Sigmoid colon (tissue), 7 donors: ENCODE measurements around the gene PLCH2. TPM values are rescaled to one million over a fixed set of nuclear protein-coding genes. Genes with fewer than 3 reads are reported as not detected.

Source experiments
- DNase-seq: peaks from one replicate; pipeline ENCODE4 v3.0.0-alpha.2; 2019
- H3K27ac ChIP-seq, 4 donors: fragments of 200-600 bp; sonication (generic); one replicate each; pipeline ENCODE4 v1.5.1; 2016 to 2019; ENCODE audit warnings: mild to moderate bottlenecking in 1 of 4
- H3K27me3 ChIP-seq, 3 donors: fragments of 200-600 bp; sonication (generic); one replicate each; pipeline ENCODE4 v1.5.1; 2019; ENCODE audit warnings: mild to moderate bottlenecking in 1 of 3
- H3K36me3 ChIP-seq, 4 donors: fragments of 200-600 bp; sonication (generic); one replicate each; pipeline ENCODE4 v1.5.1; 2016 to 2019
- H3K4me1 ChIP-seq, 4 donors: fragments of 200-600 bp; sonication (generic); one replicate each; pipeline ENCODE4 v1.5.1; 2017 to 2019
- H3K4me3 ChIP-seq, 4 donors: fragments of 200-600 bp; sonication (generic); one replicate each; pipeline ENCODE4 v1.5.1; 2017 to 2019; ENCODE audit warnings: mild to moderate bottlenecking in 2 of 4, moderate library complexity in 1 of 4
- H3K9me3 ChIP-seq, 4 donors: fragments of 200-600 bp in 3 of 4; sonication (generic) in 3 of 4; one replicate each; pipeline versions ENCODE4 v1.5.1 to v1.6.1; 2013 to 2019
- EP300 ChIP-seq, 4 donors: sonication (generic); formaldehyde crosslinking; IDR thresholded peaks; one replicate each; pipeline ENCODE4 v1.6.1; 2017; ENCODE audit warnings: antibody characterized with exemption in 4 of 4
- POLR2A ChIP-seq, 2 donors: fragments of 450-650 bp; IDR thresholded peaks; one replicate each; pipeline ENCODE4 v1.6.1; 2016; ENCODE audit warnings: antibody characterized with exemption in 2 of 2, mild to moderate bottlenecking in 2 of 2, moderate library complexity in 2 of 2
- POLR2AphosphoS5 ChIP-seq, 4 donors: sonication (generic); formaldehyde crosslinking; IDR thresholded peaks; one replicate each; pipeline ENCODE4 v1.6.1; 2017; ENCODE audit warnings: antibody characterized with exemption in 4 of 4
- WGBS, 2 donors: extraction: QIAGEN DNeasy Blood & Tissue Kit; methylation state at CpG; one replicate each; pipeline ENCODE4 v1.1.7; 2013; 5-methylcytosine and 5-hydroxymethylcytosine counted together
- intact Hi-C: fragments of 100-400 bp; cut with DNase I; formaldehyde crosslinking; loops from one replicate; pipeline ENCODE4 v1.15.1; 2023
- polyA plus RNA-seq, 3 donors: library from polyadenylated mRNA; stranded (reverse); fragments of 200-250 nt; gene quantifications; one replicate each; pipeline ENCODE4 v1.2.3, GENCODE V29; 2013
- total RNA-seq, 4 donors: library from RNA; depleted of rRNA; stranded (reverse); fragments of >200 nt; gene quantifications; one replicate each; pipeline ENCODE4 v1.1.0, GENCODE V29; 2016
- TF ChIP-seq, protein P1 (sequence below), 4 experiments: fragments of 450-650 bp in 3 of 4; fragments of 200-600 bp in 1 of 4; IDR thresholded peaks; one replicate each; pipeline ENCODE4 v1.5.1; 2016 to 2019; ENCODE audit warnings: antibody characterized with exemption in 4 of 4, mild to moderate bottlenecking in 3 of 4, moderate library complexity in 2 of 4
- donor health status: healthy with polysubstance abuse.
- donor health status: Bipolar disorder and iron deficiency.
- donor health status: healthy.

The PLCH2 gene
- total and polyA plus RNA-seq, 7 donors = 0.54 to 3.8 (median 1.1) TPM; not detected in 2

DNA sequence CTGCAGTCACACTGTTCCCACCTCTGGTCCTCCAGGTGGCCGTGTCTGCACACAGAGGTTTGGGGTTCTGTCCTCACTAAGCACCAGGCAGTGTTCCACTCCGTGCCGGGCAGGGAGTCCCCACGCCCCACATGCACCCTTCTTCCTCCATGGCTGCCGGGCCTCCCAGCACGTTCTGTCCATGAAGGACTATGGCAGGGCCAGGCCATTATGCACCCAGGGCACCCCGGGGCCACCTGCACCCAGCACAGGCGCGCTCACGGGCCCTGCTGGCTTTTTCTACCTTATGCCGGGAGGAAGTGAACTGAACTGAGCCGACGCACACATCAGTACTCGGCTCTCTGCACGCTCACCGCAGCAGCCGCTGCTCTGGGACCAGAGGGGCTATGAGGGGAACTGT, 40.0 kb downstream of the PLCH2 start:
- WGBS, 2 donors = 92 to 97% methylated on average over 17 of the region's 17 CpGs
- Histone ChIP-seq H3K4me1 (no peaks in the 10 kb centered on the region), H3K9me3 (no peaks in the 10 kb centered on the region), H3K4me3 (no peak overlapping the region), H3K27ac (no peak overlapping the region), H3K36me3 (peaks cover 84 to 100% (median 94%) of the 10 kb centered on the region in 4 donors), H3K27me3 (no peaks in the 10 kb centered on the region)
- no peak for DNase-seq
- TF ChIP-seq, protein P1, sequence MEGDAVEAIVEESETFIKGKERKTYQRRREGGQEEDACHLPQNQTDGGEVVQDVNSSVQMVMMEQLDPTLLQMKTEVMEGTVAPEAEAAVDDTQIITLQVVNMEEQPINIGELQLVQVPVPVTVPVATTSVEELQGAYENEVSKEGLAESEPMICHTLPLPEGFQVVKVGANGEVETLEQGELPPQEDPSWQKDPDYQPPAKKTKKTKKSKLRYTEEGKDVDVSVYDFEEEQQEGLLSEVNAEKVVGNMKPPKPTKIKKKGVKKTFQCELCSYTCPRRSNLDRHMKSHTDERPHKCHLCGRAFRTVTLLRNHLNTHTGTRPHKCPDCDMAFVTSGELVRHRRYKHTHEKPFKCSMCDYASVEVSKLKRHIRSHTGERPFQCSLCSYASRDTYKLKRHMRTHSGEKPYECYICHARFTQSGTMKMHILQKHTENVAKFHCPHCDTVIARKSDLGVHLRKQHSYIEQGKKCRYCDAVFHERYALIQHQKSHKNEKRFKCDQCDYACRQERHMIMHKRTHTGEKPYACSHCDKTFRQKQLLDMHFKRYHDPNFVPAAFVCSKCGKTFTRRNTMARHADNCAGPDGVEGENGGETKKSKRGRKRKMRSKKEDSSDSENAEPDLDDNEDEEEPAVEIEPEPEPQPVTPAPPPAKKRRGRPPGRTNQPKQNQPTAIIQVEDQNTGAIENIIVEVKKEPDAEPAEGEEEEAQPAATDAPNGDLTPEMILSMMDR (IDR thresholded peaks at IDR 0.05) = no peak
- no peak for TF ChIP-seq POLR2A (IDR thresholded peaks at IDR 0.05)
- no peak for TF ChIP-seq POLR2AphosphoS5 (IDR thresholded peaks at IDR 0.05)
- TF ChIP-seq EP300 (IDR thresholded peaks at IDR 0.05) = no peak
- intact Hi-C loops = no loop called here

- TF ChIP-seq POLR2A (IDR thresholded peaks at IDR 0.05) (no peak), EP300 (IDR thresholded peaks at IDR 0.05) (no peak), POLR2AphosphoS5 (IDR thresholded peaks at IDR 0.05) (no peak)
- TF ChIP-seq, protein P1 (IDR thresholded peaks at IDR 0.05) = no peak
- Histone ChIP-seq H3K36me3 (peaks cover 77 to 99% (median 91%) of the 10 kb centered on the region in 4 donors), H3K27ac (no peak overlapping the region), H3K9me3 (no peaks in the 10 kb centered on the region), H3K27me3 (no peaks in the 10 kb centered on the region), H3K4me3 (no peak overlapping the region), H3K4me1 (no peaks in the 10 kb centered on the region)
- intact Hi-C loops = no loop called here
- no peak for DNase-seq
- WGBS, 2 donors = 96 to 98% methylated on average over 14 of the region's 14 CpGs
Observed at GRCh38 chr1:2516946-2517345, 40.9 kb downstream of the PLCH2 start.

- intact Hi-C loops = no loop called here
- H3K27ac ChIP-seq = no peak overlapping the region
- no peak for DNase-seq
- H3K36me3 ChIP-seq = peaks cover 72 to 88% (median 81%) of the 10 kb centered on the region in 4 donors
- H3K9me3 ChIP-seq = no peaks in the 10 kb centered on the region
- peaks cover 0 to 2% (median 1%) of the 10 kb centered on the region in 4 donors for H3K4me1 ChIP-seq
- WGBS, 2 donors = 96 to 97% methylated on average over 17 of the region's 17 CpGs
- H3K4me3 ChIP-seq = no peak overlapping the region
- TF ChIP-seq POLR2A (IDR thresholded peaks at IDR 0.05) = no peak
- TF ChIP-seq, protein P1 (IDR thresholded peaks at IDR 0.05) = no peak
- TF ChIP-seq POLR2AphosphoS5 (IDR thresholded peaks at IDR 0.05) = no peak
- TF ChIP-seq EP300 (IDR thresholded peaks at IDR 0.05) = no peak
- no peaks in the 10 kb centered on the region for H3K27me3 ChIP-seq
Observed at GRCh38 chr1:2517966-2518365, 41.9 kb downstream of the PLCH2 start.

DNA sequence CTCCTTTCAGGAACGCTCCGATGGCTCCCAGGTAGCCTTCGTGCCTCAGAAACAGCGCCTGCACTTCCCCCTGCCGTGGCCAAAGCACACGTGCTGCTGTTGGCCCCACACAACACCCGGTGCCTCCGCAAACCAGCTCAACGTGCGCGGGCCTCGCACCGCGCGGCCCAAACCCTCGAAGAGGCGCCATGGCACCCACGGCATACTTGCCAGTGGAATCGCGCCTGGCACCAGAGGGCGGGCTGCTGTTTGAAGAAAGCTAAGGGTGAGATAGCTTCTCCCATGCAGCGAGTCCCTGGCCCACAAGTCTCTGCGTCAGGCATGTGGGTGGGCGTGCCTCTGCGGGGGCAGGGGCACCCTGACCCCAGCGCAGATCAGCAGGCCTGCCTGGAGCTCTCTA, 42.4 kb downstream of the PLCH2 start:
- peaks cover 66 to 83% (median 76%) of the 10 kb centered on the region in 4 donors for H3K36me3 ChIP-seq

More for the DNA sequence above, 42.4 kb downstream of the PLCH2 start:
- no peak for TF ChIP-seq POLR2A (IDR thresholded peaks at IDR 0.05)
- no peak for TF ChIP-seq POLR2AphosphoS5 (IDR thresholded peaks at IDR 0.05)
- TF ChIP-seq, protein P1 (IDR thresholded peaks at IDR 0.05) = no peak
- no peak for TF ChIP-seq EP300 (IDR thresholded peaks at IDR 0.05)
- 97% methylated on average over 26 of the region's 26 CpGs for WGBS, 2 donors
- Histone ChIP-seq H3K27ac (no peak overlapping the region), H3K4me3 (no peak overlapping the region), H3K27me3 (no peaks in the 10 kb centered on the region), H3K4me1 (peaks cover 0 to 7% (median 7%) of the 10 kb centered on the region in 4 donors), H3K9me3 (no peaks in the 10 kb centered on the region)
- DNase-seq = no peak
- intact Hi-C loops = no loop called here
